Ovary (tissue), 9 donors: ENCODE results near the gene ADARB2. TPM values are rescaled to one million over a fixed set of nuclear protein-coding genes. Genes with fewer than 3 reads are reported as not detected.

Experiments used
- DNase-seq, 5 donors: peaks; one replicate each; pipeline ENCODE4 v3.0.0-alpha.2; 2019 to 2020
- H3K27ac ChIP-seq, 2 donors: fragments of 200-600 bp; one replicate each; pipeline versions ENCODE4 v1.5.1 to v1.8.0; 2019 to 2022
- H3K27me3 ChIP-seq: fragments of 200-600 bp; one replicate; pipeline ENCODE4 v1.8.0; 2022
- H3K36me3 ChIP-seq: fragments of 200-600 bp; sonication (generic); one replicate; pipeline ENCODE4 v1.5.1; 2019
- H3K4me1 ChIP-seq: one replicate; pipeline ENCODE4 v1.8.1; 2013; ENCODE audit warnings: mild to moderate bottlenecking, moderate library complexity; ENCODE audit not compliant: insufficient read depth
- H3K4me3 ChIP-seq: fragments of 200-600 bp; sonication (generic); one replicate; pipeline ENCODE4 v1.5.1; 2017
- H3K9me3 ChIP-seq, 2 donors: fragments of 200-600 bp in 1 of 2; sonication (generic) in 1 of 2; one replicate each; pipeline versions ENCODE4 v1.5.1 to v1.8.1; 2013 to 2019; ENCODE audit warnings: mild to moderate bottlenecking in 1 of 2, moderate library complexity in 1 of 2
- EP300 ChIP-seq: sonication (generic); formaldehyde crosslinking; IDR thresholded peaks from one replicate; pipeline ENCODE4 v1.6.1; 2017; ENCODE audit warnings: antibody characterized with exemption
- POLR2A ChIP-seq: fragments of 450-650 bp; IDR thresholded peaks from one replicate; pipeline ENCODE4 v1.6.1; 2017; ENCODE audit warnings: antibody characterized with exemption, mild to moderate bottlenecking, moderate library complexity
- WGBS, 3 donors: extraction: QIAGEN DNeasy Blood & Tissue Kit in 1 of 3; methylation state at CpG; one replicate each; pipeline versions ENCODE4 v1.1.5 to v1.1.7; 2013 to 2017; 5-methylcytosine and 5-hydroxymethylcytosine counted together
- intact Hi-C, 4 donors: fragments of 100-400 bp; cut with DNase I; formaldehyde crosslinking; loops; one replicate each; pipeline versions ENCODE4 v1.11.0 to v1.15.1; 2022 to 2023
- polyA plus RNA-seq, 2 donors: library from polyadenylated mRNA; stranded (reverse); fragments of 200-250 nt in 1 of 2; fragments of 350-450 nt in 1 of 2; fragmentation: Illumina TruSeq in 1 of 2; extraction: RNeasy Lipid Tissue Mini Kit (QIAGEN cat#74804) in 1 of 2; gene quantifications; one replicate each; pipeline ENCODE4 v1.2.3, GENCODE V29; 2013 to 2014
- total RNA-seq, 7 donors: library from RNA; depleted of rRNA in 2 of 7; stranded (reverse); fragments of >200 nt in 2 of 7; fragmentation: NEBNext Ultra II Directional in 3 of 7; extraction: Animal tissue kit (Norgen Biotek cat#: 25700) in 3 of 7; gene quantifications; one replicate each; pipeline versions ENCODE4 v1.1.0 to v1.2.4, GENCODE V29; 2016 to 2023
- TF ChIP-seq, protein P1 (sequence below), 3 donors: fragments of 450-650 bp in 2 of 3; fragments of 200-600 bp in 1 of 3; IDR thresholded peaks; one replicate each; pipeline versions ENCODE4 v1.5.1 to v1.8.0; 2016 to 2022; ENCODE audit warnings: antibody characterized with exemption in 3 of 3, mild to moderate bottlenecking in 1 of 3
- donor health status: DM: no; HTN: no; CAD: no; lungs with moderate emphysema.
- donor health status: DM: no; HTN: no; CAD: no.
- donor health status: Bipolar disorder and iron deficiency.
- donor health status: DM: yes; HTN: yes; CAD: no.
- donor health status: DM: no; HTN: no; CAD: no.
- donor health status: DM: yes; HTN: yes; CAD: no.

The ADARB2 gene
- total and polyA plus RNA-seq, 9 donors: 0.12 to 2.0 (median 0.36) TPM; not detected in 2

DNA sequence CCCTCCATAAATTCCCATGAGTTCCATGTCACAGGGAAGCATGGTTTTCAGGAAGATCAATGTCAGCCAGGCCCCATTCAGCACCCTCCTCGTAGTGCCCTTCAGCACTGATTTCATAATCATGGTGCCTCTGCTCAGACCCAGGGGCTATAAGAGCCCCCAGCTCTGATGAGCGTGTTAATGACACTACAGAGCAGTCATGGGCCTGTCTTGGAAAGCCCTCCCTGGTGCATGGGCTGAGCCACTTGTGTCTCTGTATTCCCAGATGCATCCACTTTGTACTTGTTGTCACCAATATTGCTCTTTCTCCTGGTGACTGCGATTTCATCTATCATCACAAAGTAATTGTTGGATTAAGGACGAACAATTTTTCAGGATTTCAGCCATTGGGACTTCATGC lies 154.6 kb downstream of the ADARB2 start:
- no peaks in the 10 kb centered on the region for H3K27me3 ChIP-seq
- H3K9me3 ChIP-seq: no peaks in the 10 kb centered on the region
- H3K36me3 ChIP-seq: no peaks in the 10 kb centered on the region
- H3K27ac ChIP-seq: no peak overlapping the region
- no peak overlapping the region for H3K4me3 ChIP-seq
- WGBS, 3 donors: 67 to 72% (median 70%) methylated on average over 4 of the region's 4 CpGs
- no peak for DNase-seq
- intact Hi-C loops: no loop called here
- TF ChIP-seq POLR2A: no peak
- TF ChIP-seq EP300: no peak
- TF ChIP-seq, protein P1, sequence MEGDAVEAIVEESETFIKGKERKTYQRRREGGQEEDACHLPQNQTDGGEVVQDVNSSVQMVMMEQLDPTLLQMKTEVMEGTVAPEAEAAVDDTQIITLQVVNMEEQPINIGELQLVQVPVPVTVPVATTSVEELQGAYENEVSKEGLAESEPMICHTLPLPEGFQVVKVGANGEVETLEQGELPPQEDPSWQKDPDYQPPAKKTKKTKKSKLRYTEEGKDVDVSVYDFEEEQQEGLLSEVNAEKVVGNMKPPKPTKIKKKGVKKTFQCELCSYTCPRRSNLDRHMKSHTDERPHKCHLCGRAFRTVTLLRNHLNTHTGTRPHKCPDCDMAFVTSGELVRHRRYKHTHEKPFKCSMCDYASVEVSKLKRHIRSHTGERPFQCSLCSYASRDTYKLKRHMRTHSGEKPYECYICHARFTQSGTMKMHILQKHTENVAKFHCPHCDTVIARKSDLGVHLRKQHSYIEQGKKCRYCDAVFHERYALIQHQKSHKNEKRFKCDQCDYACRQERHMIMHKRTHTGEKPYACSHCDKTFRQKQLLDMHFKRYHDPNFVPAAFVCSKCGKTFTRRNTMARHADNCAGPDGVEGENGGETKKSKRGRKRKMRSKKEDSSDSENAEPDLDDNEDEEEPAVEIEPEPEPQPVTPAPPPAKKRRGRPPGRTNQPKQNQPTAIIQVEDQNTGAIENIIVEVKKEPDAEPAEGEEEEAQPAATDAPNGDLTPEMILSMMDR (IDR thresholded peaks at IDR 0.05): no peak
- no peaks in the 10 kb centered on the region for H3K4me1 ChIP-seq

DNA sequence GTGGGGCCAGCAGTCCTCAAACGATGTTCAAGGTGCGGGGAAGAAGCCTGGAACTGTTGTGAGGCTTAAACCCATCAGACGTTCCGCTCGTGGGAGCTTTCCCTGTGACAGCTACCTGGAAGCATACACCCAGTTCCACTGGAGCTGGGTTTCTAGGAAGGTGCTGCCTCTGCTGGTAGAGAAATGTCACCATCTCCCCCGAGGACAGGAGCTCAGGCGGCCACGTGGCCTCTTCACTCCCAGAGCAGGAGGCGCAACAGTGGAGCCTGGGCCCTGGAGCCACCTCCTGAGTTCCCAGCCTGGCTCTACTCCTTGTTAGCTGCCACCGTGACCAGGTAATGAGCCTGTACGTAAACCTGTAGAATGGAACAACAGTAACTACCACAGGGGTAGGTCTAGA lies 156.1 kb downstream of the ADARB2 start:
- H3K27ac ChIP-seq: no peak overlapping the region
- no peak overlapping the region for H3K4me3 ChIP-seq
- no peak for DNase-seq
- intact Hi-C loops: no loop called here
- no peaks in the 10 kb centered on the region for H3K27me3 ChIP-seq
- TF ChIP-seq, protein P1 (IDR thresholded peaks at IDR 0.05): no peak
- TF ChIP-seq POLR2A: no peak
- no peak for TF ChIP-seq EP300
- no peaks in the 10 kb centered on the region for H3K9me3 ChIP-seq
- 59 to 64% (median 63%) methylated on average over 11 of the region's 11 CpGs for WGBS, 3 donors
- no peaks in the 10 kb centered on the region for H3K36me3 ChIP-seq
- no peaks in the 10 kb centered on the region for H3K4me1 ChIP-seq

DNA sequence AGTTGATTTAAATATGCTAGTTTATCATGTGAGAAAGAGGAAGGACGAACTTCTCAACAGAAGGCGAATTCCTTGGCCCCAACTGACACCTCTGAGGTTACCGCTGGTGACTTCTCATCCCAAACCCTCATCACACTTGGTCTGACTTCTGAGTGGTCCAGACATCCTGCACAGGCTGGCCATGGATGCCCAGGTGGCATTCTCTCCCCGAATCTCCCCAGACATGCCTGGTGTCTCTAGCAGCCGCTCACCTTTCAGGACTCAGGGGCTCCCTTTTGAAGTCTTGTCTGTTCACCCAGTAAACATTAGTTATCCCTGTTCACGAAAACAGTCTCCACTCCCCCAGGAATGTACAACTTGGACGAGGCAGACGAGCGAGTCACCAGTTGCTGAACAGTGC lies 157.7 kb downstream of the ADARB2 start:
- no peak for TF ChIP-seq POLR2A
- TF ChIP-seq, protein P1 (IDR thresholded peaks at IDR 0.05): no peak
- no peak for TF ChIP-seq EP300
- H3K9me3 ChIP-seq: no peaks in the 10 kb centered on the region
- H3K36me3 ChIP-seq: no peaks in the 10 kb centered on the region
- H3K27ac ChIP-seq: no peak overlapping the region
- 38 to 45% (median 41%) methylated on average over 9 of the region's 9 CpGs for WGBS, 3 donors
- H3K4me3 ChIP-seq: no peak overlapping the region
- intact Hi-C loops: no loop called here
- H3K4me1 ChIP-seq: no peaks in the 10 kb centered on the region
- no peaks in the 10 kb centered on the region for H3K27me3 ChIP-seq
- DNase-seq: no peak

DNA sequence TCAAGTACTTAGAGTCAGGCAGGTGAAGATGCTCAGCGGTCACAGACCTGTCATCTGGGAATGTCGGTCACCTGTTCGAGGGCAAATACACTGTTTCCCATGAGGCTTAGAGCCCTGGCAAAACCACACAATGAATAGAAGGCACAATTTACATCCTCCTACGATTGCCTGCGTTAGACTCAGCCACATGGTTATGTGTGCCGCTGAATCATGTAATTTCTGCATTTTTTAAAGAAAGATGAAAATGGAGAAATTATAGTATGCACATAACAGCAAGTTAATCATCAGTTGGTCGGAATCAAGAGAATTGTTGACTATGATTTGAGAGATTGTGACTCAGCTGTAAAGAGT lies 158.2 kb downstream of the ADARB2 start:
- Histone ChIP-seq H3K27me3 (no peaks in the 10 kb centered on the region), H3K4me1 (no peaks in the 10 kb centered on the region), H3K27ac (no peak overlapping the region), H3K9me3 (no peaks in the 10 kb centered on the region), H3K4me3 (no peak overlapping the region), H3K36me3 (no peaks in the 10 kb centered on the region)
- no peak for TF ChIP-seq EP300
- no peak for TF ChIP-seq POLR2A
- TF ChIP-seq, protein P1 (IDR thresholded peaks at IDR 0.05): no peak
- 77 to 87% (median 83%) methylated on average over 7 of the region's 7 CpGs for WGBS, 3 donors
- intact Hi-C loops: no loop called here
- no peak for DNase-seq
